Smooth muscle cell of bladder (primary cell): ENCODE measurements around the gene TLCD1. TPM values are rescaled to one million over a fixed set of nuclear protein-coding genes. Genes with fewer than 3 reads are reported as not detected.

Source experiments
- total RNA-seq: library from RNA; depleted of rRNA; stranded (reverse); fragments of >200 nt; gene quantifications from 2 replicates; pipeline ENCODE4 v1.2.3, GENCODE V29; 2014

Gene TLCD1, protein sequence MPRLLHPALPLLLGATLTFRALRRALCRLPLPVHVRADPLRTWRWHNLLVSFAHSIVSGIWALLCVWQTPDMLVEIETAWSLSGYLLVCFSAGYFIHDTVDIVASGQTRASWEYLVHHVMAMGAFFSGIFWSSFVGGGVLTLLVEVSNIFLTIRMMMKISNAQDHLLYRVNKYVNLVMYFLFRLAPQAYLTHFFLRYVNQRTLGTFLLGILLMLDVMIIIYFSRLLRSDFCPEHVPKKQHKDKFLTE
- total RNA-seq: 4.3 and 7.5 TPM in 2 replicates

DNA sequence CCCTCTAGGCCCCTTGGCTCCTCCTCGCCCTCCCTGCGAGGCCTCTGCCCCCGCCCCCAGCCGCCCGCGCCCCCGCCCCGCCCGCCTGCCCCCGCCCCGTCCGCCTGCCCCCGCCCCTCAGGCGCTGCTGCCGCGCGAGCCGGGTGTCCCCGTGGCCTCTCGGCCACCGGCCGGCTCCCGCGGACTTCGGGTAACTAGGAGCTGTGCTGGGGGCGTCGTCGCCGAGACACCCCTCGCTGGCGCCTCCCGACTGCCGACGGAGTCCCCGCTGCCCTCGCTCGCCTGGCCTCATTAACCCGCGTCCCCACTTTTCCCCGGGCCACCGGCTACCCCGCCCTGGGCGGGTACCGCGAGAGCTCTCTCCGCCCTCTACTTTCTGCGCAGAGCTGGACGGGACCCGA, at the start of gene TLCD1:
TSS of gene TLCD1 (minus strand) at position 8 of the 401 bp plus-strand sequence. CDS start 136 bp downstream, outside the sequence.

DNA sequence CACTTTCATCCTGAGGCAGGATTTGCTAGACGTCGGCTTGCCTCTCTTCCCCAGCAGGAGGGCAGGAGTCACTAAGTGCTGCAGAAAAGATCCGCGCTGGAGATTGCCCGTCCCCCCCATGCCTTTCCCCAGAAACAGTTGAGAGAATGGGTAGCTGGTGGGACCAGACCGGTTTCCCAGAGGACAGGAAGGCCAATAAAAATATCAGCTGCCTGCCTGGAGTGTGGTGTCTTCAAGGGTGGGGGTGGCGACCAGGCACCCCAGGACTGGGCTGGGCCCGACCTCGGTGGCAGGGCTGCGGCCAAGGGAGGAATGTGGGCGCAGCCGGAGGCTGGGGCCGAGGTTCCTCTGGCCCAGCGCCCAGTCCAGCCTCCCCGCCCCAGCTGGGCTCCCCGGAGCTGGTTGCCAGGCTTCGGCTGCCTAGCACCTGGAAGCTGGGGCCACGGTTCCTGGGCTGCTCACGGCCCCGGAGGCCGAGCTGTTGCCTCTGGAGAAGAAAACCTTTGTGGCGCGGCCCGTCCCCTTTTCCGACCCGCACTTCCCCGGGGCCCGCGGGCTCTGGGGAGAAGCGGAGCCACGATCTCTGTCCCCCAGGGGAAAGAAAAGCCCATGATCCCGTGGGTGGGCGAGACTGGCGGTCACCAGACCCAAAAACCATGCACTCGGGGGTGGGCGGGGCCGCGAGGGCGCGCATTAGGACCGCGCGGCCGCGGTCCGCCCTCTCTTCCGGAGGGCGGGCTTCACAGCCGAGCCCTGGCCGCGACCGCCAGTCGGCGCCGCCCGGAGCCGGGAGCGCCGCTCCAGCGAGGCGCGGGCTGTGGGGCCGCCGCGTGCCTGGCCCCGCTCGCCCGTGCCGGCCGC, 17.4 kb upstream of the TLCD1 start, which contains the start of gene TRAF4:
TSS of gene TRAF4 (plus strand) at position 769 of the 861 bp plus-strand sequence. CDS start 102 bp downstream, outside the sequence.

DNA sequence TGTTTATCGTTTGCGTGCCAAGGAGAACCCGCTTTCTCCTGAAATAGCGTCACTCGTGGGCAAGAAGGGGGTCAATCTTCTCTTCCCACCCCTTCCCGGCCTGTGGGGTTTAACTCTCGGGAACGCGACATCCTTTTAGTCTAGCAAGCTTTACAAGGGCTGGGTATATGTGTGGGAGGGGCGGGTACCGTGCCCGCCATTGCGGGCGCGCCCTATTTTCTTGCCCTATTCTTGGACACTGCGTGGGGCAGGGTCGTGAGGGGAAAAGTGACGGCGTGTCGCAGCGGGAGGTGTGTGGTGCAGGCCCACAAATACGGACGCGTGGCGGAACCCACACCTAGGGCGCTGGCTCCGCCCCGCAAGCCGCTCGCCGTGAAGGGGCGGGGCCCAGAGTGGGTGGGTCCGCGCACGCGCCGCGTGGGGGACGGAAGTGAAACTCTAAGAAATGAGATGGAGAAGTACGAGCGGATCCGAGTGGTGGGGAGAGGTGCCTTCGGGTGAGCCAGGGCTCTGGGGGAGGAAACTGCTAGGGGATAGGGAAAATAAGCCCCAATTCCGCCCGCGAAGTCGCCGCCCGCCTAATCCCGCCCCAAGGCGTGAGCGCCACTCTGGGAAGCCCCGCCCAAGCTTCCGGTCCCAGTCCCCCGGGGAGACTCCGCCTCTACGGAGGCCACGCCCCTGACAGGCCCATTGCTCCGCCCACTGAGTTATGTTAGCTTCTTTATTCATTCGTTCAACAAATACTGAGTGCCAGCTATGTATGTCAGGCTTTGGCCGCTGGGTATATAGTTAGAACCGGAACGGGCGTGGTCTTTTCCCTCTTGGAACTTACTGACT, 2.5 kb upstream of the TLCD1 start, which contains the start of gene NEK8:
TSS of gene NEK8 (plus strand) at position 425 of the 837 bp plus-strand sequence. CDS start at position 451, 26 bp downstream.

DNA sequence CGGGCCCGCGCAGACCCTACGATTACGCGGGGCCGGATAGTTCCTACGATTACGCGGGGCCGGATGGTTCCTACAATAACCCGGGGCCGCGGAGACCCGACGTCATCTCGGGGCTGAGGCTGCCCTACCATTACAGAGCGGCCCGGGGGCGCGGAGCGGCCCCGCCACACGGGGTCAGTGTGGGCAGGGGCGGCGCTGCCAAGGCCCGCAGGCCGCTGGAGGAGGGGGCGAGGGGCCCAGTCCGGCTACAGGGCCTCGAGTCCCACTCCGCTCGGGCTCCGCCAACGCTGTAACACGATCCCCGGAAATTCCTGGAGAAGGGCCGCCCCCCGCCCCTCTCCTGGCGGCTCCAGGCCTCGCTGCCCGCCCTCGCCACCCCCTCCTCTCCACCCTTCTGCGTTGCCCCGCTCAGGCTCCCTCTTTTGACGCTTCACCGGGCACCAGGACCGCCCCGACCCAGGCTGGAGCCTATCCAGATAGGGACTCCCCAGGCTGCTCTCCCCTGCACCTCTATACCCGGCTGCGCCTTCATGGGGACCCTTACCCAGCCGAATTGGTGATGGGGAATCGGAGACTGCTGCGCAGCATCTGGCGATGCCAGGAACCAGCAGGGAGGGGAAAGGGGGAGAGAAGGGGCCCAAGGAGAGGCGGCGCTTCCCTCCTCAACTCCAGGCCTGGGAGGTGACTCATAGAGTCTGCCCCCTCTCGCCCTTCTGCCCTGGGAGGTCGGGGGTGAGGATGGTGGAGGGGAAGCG, 8.3 kb downstream of the TLCD1 start, which contains the start of gene RAB34:
TSS of gene RAB34 (minus strand) at position 291 of the 755 bp plus-strand sequence. CDS start 602 bp downstream, outside the sequence.

DNA sequence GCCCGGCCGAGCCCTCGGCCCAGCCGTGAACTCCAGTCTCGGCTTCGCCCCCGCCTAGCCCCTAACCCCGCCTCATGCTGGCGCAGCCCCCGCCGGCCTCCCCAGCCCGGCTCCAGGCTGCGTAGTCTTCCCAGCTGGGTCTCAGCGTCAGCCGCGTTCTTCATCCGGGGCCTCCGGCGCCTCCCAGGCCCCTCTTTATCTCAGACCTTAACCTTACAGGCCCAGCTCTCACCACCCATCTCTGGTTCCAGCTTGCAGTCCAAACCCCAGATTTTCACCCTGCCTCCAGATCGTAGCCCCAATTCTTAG, 14.4 kb downstream of the TLCD1 start, which contains the start of gene PROCA1:
TSS of gene PROCA1 (minus strand) at position 166 of the 309 bp plus-strand sequence. CDS start 228 bp downstream, outside the sequence.

Other genes starting within 250 kb of the TLCD1 start
- not detected in 2 replicates for gene FOXN1, start 219.9 kb downstream of the TLCD1 start, total RNA-seq
- gene UNC119, start 173.6 kb downstream of the TLCD1 start, total RNA-seq: 24.7 and 33.0 TPM in 2 replicates
- gene PIGS, start 154.7 kb downstream of the TLCD1 start, total RNA-seq: 47.4 and 48.5 TPM in 2 replicates
- gene ALDOC, start 149.3 kb downstream of the TLCD1 start, total RNA-seq: 121 and 159 TPM in 2 replicates
- gene SPAG5, start 127.2 kb downstream of the TLCD1 start, total RNA-seq: 4.7 and 5.4 TPM in 2 replicates
- 4.4 and 4.6 TPM in 2 replicates for gene RSKR, start 112.0 kb downstream of the TLCD1 start, total RNA-seq
- 123 and 171 TPM in 2 replicates for gene BLTP2, start 81.1 kb downstream of the TLCD1 start, total RNA-seq
- 65.4 and 81.8 TPM in 2 replicates for gene SDF2, start 64.3 kb downstream of the TLCD1 start, total RNA-seq
- gene SUPT6H, start 64.0 kb downstream of the TLCD1 start, total RNA-seq: 42.8 and 52.9 TPM in 2 replicates
- 1.0 and 1.1 TPM in 2 replicates for gene PROCA1, start 14.3 kb downstream of the TLCD1 start, total RNA-seq
- gene RAB34, start 8.4 kb downstream of the TLCD1 start, total RNA-seq: 190 and 212 TPM in 2 replicates
- 979 and 1,044 TPM in 2 replicates for gene RPL23A, start 6.2 kb downstream of the TLCD1 start, total RNA-seq
- 3.0 and 3.8 TPM in 2 replicates for gene NEK8, start 2.6 kb upstream of the TLCD1 start, total RNA-seq
- gene TRAF4, start 17.8 kb upstream of the TLCD1 start, total RNA-seq: 16.2 and 24.2 TPM in 2 replicates
- gene FAM222B, start 116.6 kb upstream of the TLCD1 start, total RNA-seq: 1.4 and 3.0 TPM in 2 replicates
- 12.7 and 15.6 TPM in 2 replicates for gene ERAL1, start 128.8 kb upstream of the TLCD1 start, total RNA-seq
- 34.3 and 39.2 TPM in 2 replicates for gene FLOT2, start 171.5 kb upstream of the TLCD1 start, total RNA-seq
- 2.4 and 6.7 TPM in 2 replicates for gene DHRS13, start 176.8 kb upstream of the TLCD1 start, total RNA-seq
- gene PHF12, start 225.3 kb upstream of the TLCD1 start, total RNA-seq: 11.5 and 11.7 TPM in 2 replicates